Stimulated activated CD4-positive, alpha-beta T cell treated with anti-CD3 and anti-CD28 coated beads, Interleukin-15, amount 100 ng/mL, for 24 hours (primary cell): Measurements from ENCODE around the gene SLC6A9.
A peak's percentile ranks its signal among the peaks of the same experiment; 100 is the strongest.

ENCODE experiments used
- DNase-seq: peaks from one replicate; pipeline ENCODE4 v3.0.0-alpha.2; 2020

The SLC6A9 gene

DNA sequence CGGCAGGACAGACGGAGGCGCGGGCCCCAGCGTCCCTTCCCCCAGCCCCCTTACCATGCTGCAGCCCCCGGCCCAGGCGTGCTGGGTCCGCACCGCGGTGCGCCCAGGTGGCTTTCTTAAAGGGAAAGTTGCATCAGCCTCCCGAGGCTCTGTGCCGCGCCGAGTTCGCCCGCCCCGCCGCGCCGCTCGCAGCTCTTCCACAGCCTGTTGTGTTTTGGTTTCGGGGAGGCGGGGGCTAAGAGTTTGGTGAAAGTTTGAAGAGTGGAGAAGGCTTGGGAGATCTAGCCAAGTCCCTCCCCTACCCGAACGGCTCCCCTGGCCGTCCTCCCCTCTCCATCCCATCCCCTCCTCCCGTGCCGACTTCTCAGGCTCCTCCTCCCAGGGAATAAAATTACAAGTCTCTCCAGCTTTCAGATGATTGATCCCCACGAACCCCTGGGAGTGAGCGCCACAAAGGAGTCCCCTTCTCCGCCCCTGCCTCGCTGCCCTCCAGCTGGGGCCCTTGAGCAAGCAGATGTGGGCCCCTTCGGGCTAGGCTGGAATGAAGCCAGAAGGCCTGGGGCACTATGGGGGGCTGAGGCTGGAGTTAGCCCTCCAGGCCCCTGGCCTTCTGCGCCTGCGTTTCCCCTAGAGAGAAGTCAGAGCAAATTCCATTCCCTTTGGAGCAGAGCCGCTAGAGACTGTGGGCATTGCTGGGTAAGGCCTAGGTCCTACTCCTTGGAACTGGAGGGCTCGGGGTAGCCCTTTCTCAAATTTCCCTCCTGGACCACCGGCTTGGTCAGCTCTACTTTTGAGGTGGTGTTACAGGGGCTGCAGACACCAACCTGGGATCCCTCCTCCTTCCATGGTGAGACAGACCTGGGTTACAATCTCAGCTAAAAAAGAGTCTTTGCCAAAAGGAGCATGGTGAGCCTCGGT is at the start of gene SLC6A9:
Gene SLC6A9, minus strand, starts transcription at position 211 of the 918 bp plus-strand sequence. CDS start 7,185 bp downstream, outside the sequence.
- DNase-seq, result peak; percentile 71

DNA sequence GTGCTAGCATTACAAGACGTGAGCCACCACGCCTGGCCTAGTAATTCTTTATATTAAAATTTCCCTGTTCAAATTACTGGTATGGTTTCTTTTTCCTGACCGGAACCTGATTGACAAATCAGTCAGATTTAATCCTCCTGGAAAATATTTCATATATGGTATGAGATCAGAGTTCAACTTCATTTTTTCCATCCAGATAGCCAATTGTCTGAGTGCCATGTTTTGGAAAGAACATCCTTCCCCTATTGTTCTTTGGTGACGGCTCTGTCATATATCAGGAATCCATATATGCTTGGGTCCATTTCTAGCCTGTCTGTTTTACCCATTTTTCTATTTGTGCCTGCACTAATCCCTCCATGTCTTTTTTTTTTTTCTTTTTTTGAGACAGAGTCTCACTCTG is 48.3 kb upstream of the SLC6A9 start:
- DNase-seq, result no peak

DNA sequence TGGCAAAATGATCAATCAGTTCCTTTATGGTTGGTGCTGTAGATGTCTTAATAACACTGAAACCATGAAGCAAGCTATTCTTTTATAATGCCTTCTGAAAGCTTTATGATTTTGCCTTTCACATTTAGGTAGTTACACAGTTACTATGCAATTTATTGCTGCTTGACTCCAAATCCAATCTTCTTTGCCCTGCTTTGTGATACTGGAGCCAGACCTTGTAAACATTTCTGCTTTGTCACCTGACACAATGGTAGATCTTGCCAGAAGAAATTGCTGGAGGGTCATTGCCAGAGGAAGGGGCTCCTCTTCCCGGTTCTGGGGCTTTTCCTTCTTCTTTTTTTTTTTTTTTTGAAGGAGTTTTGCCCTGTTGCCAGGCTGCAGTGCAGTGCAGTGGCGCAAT is 46.8 kb upstream of the SLC6A9 start:
- no peak for DNase-seq

DNA sequence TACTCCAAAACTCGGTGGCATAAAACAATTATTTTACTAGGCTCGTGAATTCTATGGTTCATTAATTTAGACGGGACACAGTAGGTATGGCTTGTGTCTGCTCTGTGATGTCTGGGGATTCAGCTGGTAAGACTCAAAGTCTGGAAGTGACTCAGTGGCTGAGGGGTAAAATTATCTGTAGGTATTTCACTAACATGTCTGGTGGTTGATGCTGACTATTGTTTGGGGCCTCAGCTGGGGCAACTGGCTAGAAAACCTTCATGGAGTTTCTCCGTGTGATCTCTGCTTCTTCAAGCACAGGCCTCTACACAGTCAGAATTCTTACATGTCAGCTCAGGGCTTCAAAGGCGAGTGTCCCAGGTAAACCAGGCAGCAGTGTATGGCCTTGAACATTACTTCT is 46.2 kb upstream of the SLC6A9 start:
- no peak for DNase-seq

DNA sequence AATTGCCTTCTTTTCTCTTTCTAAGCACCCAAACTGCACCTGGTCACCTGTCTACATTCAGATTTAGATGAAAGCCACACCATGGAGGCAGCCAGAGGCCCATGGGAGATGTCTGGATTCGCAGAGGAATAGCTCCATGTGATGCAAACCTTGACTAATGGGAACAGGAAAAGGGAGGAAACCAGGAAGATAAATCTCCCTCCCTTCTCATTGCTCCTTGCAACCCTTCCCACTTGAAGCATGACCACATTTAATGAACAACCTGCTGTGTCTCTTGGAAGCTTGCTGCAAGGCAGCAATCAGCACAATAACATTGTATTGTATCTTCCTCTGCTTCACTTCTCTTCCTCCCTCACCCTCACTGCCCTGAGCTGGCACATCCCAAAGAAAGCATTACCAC is 44.8 kb upstream of the SLC6A9 start:
- DNase-seq, result no peak

DNA sequence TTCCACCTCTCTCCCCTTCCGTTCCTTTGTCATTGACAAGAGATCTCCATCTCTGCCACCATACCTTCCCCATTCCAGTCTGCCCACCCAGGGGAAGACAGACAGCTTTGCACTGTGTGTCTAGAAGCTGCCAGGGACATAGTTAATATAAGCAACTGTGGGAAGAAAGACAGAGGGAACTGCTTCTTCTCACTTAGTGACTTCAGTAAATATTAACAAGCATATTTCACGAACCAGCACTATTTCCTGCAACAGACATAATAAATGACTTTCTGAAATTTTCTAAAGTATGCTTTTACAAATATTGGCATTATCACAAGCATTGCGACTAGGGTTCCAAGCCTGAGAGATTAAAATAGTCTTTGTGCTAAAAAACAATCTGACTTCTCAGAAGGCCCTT is 43.2 kb upstream of the SLC6A9 start:
- DNase-seq, result no peak

DNA sequence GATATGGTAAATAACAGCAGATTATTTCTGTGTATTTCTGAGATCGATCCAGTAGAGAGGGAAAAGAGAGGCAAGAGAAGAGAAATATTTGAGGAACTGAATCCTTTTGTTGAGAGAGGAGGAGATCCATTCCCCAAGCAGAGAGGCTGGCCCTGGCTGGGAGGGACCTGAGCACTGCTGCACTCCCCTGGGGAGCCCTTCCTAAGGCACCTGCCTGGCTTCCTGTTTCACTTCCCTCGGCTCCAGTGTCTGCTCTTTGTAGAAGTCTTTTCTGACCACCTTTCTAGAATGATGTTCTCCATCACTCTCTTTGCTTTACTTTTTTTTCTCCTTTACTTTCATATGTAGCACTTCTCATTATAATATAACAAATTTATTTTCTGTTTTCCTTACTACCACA is 42.3 kb upstream of the SLC6A9 start:
- no peak for DNase-seq

DNA sequence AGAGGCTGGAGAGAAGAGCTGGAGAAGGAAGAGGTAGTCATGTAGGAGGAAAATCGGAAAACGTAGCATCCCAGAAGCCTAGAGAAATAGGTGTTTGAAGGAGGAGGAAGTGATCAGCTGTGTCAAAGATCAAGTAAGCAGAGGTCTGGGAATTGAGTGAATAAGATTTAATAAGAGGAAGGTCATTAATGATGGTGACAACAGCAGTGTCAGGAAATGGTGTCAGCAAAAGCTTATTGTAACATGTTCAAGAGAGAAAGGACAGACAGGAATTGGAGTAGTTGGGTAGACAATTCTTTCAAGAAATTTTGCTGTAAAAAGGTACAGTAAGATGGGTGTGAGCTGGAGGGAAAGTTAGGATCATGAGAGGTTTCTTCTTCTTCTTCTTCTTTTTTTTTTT is 41.6 kb upstream of the SLC6A9 start:
- DNase-seq, result no peak

DNA sequence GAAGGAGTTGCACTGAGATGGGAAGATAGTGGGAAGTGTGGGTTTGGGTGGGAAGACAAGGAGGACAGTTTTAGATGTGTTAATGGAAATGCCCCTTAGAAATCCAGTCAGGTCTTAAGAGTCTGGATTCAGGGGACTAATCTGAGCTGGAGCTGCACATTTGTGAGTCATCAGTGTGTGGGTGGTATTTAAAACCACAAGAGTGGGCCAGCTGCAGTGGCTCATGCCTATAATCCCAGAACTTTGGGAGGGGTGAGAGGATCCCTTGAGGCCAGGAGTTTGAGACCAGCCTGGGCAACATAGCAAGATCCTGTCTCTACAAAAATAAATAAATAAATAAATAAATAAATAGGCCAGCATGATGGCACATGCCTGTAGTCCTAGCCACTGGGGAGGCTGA is 40.9 kb upstream of the SLC6A9 start:
- DNase-seq, result peak; percentile 7

DNA sequence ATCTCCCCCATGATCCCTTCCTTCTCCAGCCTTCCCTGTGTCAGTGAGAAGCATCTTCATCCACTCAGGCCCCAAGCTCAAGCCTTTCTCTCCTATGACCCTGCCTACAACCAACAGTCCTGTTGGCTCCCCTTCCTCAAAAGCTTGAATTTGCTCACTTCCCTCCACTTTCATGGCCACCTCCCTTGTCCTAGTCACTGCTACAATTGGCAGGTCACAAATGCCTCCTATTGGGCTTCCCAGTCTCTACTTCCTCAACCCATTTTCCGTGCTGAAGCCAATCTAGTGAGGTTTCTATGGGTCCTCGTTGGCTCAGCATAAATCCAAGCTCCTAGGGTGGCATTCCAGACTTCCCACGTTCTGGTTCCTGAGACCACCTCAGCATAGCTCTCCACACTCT is 40.2 kb upstream of the SLC6A9 start:
- DNase-seq, result no peak

DNA sequence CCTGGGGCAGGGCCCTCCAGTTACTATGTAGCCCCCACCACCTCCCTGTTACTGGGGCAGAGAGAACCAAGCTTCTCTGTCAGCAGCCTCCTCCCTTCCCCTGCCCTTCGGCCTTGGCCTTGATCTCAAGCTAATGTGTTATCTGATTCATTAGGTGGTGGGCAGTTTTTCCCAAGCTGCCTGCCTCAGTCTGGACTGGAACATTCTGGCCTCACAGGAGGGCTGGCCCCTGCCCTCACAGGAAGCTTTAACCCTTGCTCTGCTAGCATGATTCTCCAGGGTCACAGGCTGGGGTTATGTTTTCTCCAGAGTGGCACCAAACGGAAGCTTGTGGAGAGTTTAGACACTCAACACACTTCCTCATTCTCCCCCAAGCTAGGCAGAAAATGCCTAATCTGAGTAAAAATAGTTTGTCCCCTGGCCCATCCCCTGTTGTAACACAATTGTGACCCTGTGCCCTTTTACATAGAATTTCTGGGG is 37.2 kb upstream of the SLC6A9 start:
- DNase-seq, result no peak

DNA sequence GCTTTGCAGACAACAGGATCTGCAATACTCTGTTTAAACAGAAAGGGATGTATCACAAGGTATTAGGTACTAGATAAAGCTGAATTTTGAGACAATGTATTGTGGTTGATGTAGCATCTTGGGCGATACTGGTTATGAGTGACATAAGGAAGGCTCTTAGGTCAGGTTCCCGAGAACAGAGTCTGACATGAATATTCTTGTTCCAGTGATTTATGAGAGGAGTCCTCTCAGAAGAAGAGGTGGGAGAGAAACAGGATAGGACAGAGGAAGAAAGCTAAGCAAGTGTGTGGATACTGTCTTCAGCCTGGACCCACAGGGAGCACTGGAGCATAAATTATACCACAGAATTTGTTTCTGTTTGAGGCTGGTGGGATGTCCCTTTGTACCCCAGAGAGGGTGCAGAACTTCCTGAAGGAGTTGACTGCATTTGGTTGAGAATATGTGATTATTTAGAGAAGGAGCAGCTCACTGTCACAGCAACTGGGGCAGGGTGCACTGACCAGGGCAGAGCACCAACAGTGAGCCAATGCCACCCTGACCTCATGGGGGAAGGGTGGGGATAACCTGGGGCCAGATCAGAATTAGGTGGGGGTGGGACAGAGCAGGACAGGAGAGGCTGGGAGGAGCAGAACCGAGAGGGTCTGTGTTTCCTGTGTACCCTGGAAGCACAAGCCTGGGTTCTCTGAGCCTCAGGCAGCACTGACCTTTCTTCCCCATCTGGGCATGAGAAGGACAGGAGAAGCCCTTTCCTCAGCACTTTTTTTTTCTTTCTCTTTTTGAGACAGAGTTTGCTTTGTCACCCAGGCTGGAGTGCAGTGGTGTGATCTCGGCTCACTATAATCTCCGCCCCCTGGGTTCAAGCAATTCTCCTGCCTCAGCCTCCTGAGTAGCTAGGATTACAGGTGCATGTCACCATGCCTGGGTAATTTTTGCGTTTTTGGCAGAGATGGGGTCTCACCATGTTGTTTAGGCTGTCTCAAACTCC is 36.3 kb upstream of the SLC6A9 start:
- DNase-seq, result no peak

DNA sequence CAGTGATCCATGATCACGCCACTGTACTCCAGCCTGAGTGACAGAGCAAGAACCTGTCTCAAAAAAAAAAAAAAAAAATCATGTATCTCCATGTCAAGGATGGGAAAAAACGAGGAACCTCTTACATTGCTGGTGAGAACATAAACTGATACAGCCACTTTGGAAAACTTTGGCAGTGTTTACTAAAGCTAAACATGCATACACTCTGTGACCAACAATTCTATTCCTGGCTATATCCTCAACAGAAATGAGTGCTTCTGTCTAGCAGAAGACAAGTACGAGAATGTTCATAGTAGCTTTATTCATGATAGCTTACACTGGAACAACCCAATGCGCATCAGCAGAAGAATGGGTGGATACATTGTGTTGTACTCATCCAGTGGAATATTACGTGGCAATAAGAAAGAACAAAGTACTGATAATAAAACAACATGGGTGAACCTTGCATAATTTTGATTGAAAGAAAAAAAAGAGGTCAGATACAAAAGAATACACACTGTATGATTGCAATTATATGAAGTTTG is 31.5 kb upstream of the SLC6A9 start:
- no peak for DNase-seq

DNA sequence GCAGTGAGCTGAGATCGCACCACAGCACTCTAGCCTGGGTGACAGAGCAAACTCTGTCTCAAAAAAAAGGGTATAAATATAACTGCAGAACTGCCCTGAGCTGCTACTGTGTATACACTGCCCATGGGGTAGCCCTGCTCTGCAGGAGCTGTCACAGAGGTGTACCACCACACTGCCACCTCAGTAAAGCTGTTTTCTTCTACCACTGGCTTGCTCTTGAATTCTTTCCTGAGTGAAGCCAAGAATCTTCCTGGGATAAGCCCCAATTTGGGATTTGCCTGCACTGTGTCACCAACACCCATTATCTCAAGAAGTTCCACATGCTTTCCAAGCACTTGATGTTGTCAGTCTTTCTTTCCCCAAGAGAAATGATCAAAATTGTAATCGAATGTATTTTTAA is 30.6 kb upstream of the SLC6A9 start:
- DNase-seq, result no peak

DNA sequence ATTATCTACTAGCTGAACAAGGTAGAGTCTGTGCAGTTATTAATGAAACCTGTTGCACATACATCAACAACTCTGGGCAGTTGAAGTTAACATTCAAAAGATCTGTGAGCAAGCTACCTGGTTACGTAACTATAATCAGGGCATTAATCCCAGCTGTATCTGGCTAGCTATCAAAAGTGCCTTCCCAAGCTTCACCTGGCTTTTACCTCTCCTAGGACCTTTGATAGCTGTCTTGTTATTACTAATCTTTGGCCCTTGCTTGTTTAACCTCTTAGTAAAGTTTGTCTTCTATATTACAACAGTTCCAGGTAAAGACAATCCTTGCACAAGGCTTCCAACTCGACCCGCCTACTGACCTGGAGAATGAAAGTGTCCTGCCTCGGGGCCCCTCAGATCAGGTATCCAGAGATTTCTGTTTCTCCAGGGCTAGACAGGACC is 29.6 kb upstream of the SLC6A9 start:
- DNase-seq, result no peak

DNA sequence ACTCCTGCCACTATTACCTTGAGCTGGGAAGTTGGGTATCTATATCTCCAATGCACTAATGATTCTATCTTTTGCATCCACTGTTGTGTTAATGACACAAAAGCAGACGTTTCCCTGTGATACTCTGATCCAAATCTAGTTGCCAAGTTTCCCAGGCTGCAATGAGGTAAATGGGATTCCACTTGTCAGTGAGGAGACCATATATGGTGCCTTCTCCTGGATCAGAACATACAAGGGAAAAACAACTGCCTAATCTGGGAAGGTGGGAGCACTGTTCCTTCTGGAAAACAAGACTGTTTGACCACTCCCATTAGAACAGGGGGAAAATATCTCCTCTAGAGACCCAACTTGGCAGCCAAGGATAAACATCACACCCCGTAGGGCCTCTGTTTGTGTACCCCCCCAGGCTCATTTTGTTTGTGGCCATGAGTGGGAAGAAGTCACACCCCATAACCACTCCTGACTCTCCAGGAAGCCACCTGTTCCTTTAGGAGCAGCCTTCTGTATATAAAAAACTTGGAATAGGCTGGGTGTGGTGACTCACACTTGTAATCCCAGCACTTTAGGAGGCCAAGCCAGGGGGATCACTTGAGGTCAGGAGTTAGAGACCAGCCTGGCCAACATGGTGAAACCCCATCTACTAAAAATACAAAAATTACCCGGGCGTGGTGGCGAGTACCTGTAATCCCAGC is 28.5 kb upstream of the SLC6A9 start:
- no peak for DNase-seq

DNA sequence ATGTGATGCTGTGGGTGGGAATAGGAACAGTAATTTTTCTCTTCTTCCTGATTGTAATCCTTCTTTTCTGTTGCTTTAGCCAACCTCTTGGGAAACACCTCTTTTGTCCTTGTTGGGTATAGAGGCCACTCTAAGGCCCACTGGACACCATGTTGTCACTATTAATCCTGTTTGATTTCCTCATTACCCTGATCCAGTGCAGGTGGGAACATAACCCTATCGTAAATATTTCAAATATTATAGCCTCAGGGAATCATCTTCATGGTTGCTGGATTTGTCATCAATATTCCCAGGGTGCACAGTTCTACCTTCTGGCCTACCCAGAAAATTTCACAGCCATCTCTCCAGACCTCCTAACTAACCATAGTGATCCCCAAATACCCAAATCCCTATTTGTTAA is 27.9 kb upstream of the SLC6A9 start:
- DNase-seq, result no peak

DNA sequence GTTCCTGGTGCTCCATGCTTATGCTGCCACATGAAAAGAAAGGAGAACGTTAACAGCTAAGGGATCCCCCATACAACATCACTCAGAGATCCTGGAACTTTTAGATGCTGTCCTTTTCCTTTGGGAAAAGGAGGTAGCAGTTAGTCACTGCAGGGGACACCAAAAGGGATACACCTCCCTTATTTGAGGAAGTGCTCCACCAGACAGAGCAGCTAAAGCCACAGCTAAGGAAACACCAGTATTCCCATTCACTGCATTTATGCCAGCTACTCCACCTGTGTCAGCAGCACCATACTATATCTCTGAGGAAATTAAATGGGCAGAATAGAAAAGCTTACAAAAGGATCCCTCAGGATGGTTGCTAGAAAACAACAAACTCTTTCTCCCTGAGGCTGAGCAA is 26.0 kb upstream of the SLC6A9 start:
- no peak for DNase-seq

DNA sequence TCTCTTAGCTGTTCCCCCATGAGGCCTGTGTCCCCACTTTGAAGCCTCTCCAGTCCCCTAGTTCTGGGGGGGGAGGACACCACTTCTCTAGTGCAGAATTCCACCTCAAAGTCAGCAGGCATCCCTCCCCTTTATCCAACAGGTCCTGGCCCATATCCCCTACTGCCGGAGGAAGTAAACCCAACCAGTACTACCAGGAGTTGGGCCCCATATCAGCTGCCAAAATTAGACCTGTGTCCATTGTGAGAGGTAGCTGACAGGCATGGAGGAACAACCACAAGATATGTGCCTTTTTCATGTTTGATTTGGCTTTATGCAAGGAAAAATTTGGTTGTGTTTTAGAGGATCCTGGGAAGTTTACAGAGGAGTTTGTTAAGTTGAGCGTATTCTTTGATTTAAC is 22.1 kb upstream of the SLC6A9 start:
- DNase-seq, result no peak

DNA sequence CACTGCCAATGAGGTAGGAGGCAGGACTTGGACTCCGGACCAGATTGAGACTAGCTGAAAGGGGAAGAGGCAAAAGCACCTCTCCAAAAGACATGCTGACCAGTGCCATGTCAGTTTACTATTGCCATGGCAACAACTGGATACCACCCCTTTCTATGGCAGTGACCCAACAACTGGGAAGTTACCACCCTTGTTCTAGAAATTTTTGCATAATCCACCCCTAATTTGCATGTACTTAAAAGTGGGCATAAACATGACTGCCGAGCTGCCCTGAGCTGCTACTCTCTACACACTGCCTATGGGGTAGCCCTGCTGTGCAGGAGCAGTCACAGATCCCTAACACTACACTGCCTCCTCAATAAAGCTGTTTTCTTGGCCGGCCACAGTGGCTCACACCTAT is 19.0 kb upstream of the SLC6A9 start:
- no peak for DNase-seq

DNA sequence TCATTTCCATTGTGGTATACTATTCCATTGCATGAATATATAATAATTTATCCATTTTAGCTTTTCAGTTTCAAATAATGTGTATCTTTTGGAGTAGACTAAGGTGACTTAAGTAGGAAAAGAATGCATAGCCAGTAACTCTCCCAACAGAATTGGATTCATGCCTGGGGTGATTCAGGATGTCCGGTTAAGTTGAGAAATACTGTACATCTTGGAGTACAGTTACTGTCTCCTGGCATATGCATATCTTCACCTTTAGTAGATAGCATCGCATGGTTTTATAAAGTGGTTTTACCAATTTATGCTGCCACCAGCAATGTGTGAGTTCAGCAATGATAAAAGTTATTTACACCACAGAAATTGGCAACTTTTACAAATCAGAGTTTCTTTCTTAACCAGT is 18.6 kb upstream of the SLC6A9 start:
- DNase-seq, result no peak

DNA sequence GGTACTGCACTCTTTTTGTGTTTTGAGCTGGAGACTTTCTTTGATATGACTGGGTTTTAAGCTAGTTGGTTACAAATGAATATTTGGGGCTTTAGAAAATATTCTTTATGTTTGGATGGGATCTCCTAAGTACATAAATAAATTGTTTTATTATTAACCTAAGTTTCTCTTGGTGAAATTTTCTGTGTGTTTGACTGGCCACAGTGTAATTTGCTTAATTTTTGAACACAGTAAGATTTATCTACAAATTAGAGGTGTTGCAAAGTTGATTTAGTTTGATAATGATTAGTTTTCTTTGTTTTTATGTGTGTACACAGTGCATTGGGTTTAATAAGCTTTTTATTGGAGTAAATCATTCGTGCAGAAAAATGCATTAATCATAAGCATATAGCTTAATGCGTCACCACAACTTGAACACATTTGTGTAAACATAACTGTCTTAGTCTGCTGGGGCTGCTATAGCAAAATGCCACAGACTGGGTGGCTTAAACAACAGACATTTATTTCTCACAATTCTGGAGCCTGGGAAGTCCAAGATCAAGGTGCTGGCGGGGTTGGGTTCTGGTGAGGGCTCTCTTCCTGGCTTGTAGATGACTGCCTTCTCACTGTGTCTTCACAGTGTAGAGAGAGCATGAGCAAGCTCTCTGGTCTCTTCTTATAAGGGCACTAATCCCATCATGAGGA is 17.4 kb upstream of the SLC6A9 start:
- no peak for DNase-seq
